ENCODE measurements around the gene SWI5. TPM values are rescaled to one million over a fixed set of nuclear protein-coding genes. Genes with fewer than 3 reads are reported as not detected.

SWI5 gene
- total RNA-seq, 2 experiments from 2014 or later, result 13.3 to 15.5 TPM

GRCh38 chr9:128245421-128246151 lies 30.5 kb upstream of the SWI5 start:
- intact Hi-C loops (cut with micrococcal nuclease), result no loop called here
- Mint-ChIP-seq H3K4me3 (no peak overlapping the region), H3K9me3 (no peaks in the 10 kb centered on the region), H3K27ac (no peak overlapping the region), H3K27me3 (ENCODE audit: low read depth) (peaks cover 16% of the 10 kb centered on the region), H3K36me3 (ENCODE audit: low read depth) (no peaks in the 10 kb centered on the region), H3K4me1 (ENCODE audit: low read depth) (peaks cover 13% of the 10 kb centered on the region)
- DNase-seq, result no peak
- CTCF ChIA-PET, result no interaction called here

DNA sequence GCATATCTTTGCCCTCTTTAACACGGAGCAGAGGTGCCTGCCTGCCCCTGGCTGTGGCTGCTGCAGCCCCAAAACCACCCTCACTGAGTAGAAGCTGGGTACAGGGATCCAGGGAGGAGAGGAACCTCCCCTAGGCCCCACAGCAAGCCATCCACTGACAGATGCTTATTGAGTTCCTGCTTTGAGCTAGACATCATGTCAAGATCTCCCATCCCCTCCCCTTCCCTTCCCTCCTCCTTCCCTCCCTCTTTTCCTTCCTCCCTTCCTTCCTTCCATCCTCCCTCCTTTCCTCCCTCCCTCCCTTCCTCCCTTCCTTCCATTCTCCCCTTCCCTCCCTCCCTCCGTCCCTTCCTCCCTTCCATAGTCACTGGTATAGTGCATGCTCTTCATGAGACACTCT lies 29.6 kb upstream of the SWI5 start:
- Mint-ChIP-seq H3K27me3 (ENCODE audit: low read depth) (peaks cover 19% of the 10 kb centered on the region), H3K9me3 (no peaks in the 10 kb centered on the region), H3K27ac (no peak overlapping the region), H3K36me3 (ENCODE audit: low read depth) (no peaks in the 10 kb centered on the region), H3K4me3 (no peak overlapping the region), H3K4me1 (ENCODE audit: low read depth) (peaks cover 16% of the 10 kb centered on the region)
- intact Hi-C loops (cut with micrococcal nuclease), result no loop called here
- no peak for DNase-seq
- CTCF ChIA-PET, result no interaction called here

- Mint-ChIP-seq H3K9me3 (no peaks in the 10 kb centered on the region), H3K4me1 (ENCODE audit: low read depth) (peaks cover 16% of the 10 kb centered on the region), H3K27me3 (ENCODE audit: low read depth) (peaks cover 19% of the 10 kb centered on the region), H3K27ac (no peak overlapping the region), H3K36me3 (ENCODE audit: low read depth) (no peaks in the 10 kb centered on the region), H3K4me3 (no peak overlapping the region)
- intact Hi-C loops (cut with micrococcal nuclease), result no loop called here
- CTCF ChIA-PET, result no interaction called here
- DNase-seq, result no peak
These were observed 28.8 kb upstream of the SWI5 start for GRCh38 chr9:128247226-128247803.

GRCh38 chr9:128249558-128249907 lies 26.5 kb upstream of the SWI5 start:
- H3K4me1 Mint-ChIP-seq (ENCODE audit: low read depth), result peaks cover 14% of the 10 kb centered on the region
- no peak overlapping the region for H3K27ac Mint-ChIP-seq
- peak overlapping the region; percentile 77 for H3K4me3 Mint-ChIP-seq
- intact Hi-C loops (cut with micrococcal nuclease), result no loop called here
- no peaks in the 10 kb centered on the region for H3K9me3 Mint-ChIP-seq
- H3K36me3 Mint-ChIP-seq (ENCODE audit: low read depth), result no peaks in the 10 kb centered on the region
- CTCF ChIA-PET, result no interaction called here
- DNase-seq, result no peak
- H3K27me3 Mint-ChIP-seq (ENCODE audit: low read depth), result peaks cover 10% of the 10 kb centered on the region

DNA sequence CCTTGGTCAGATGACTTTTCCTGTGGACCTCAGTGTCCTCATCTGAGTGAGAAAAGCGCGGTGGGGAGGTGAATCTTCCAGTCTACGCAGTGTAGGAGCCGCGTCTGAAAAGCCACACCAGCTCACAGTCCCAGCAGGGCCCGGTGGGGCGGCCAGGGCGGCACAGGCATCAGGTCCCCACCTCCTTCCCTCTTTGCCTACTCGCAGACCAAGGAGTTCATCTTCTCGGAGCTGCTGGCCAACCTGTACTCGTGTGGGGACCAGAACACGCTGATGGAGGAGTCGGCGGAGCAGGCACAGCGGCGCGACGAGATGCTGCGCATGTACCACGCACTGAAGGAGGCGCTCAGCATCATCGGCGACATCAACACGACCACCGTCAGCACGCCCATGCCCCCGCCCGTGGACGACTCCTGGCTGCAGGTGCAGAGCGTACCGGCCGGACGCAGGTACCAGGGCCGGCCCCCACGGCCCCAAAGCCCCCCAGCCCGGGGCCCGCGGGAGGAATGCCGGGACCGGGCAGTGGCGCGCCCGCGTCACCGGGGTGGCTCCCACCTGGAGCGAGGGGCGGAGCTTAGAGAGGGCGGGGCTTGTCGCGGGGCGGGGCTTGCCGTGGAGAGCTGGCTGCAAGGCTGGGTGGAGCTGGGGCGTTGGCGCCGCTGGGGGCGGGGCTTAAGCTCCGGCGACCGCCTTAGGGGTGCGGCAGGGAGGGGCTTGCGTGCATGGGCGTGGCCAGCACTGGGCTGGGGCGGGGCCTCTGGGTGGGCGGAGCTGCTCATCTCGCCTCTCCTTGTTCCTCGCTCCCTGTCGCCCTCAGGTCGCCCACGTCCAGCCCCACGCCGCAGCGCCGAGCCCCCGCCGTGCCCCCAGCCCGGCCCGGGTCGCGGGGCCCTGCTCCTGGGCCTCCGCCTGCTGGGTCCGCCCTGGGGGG lies 25.9 kb upstream of the SWI5 start:
- CTCF ChIA-PET, result interaction anchor here (0.8 kb wide), 1 partner anchor 9 kb away, joined by 3 read pairs; no protein-coding TSS in a partner anchor
- Mint-ChIP-seq H3K27ac (no peak overlapping the region), H3K4me3 (peak overlapping the region; percentile 77)

GRCh38 chr9:128250839-128251731 lies 25.0 kb upstream of the SWI5 start:
- Mint-ChIP-seq H3K4me3 (peak overlapping the region; percentile 74), H3K9me3 (no peaks in the 10 kb centered on the region), H3K4me1 (ENCODE audit: low read depth) (peaks cover 10% of the 10 kb centered on the region), H3K36me3 (ENCODE audit: low read depth) (no peaks in the 10 kb centered on the region), H3K27me3 (ENCODE audit: low read depth) (peaks cover 5% of the 10 kb centered on the region), H3K27ac (no peak overlapping the region)
- DNase-seq, result no peak
- CTCF ChIA-PET, result interaction anchor here (0.8 kb wide), 1 partner anchor 10 kb away, joined by 3 read pairs; no protein-coding TSS in a partner anchor
- intact Hi-C loops (cut with micrococcal nuclease), result loop anchor here (1.0 kb wide), 6 partner anchors 25 to 123 kb away; partner anchors contain the start of genes BBLN, COQ4, GOLGA2 and SWI5

More for the DNA sequence above, 25.9 kb upstream of the SWI5 start:
- Mint-ChIP-seq H3K27me3 (ENCODE audit: low read depth) (peaks cover 10% of the 10 kb centered on the region), H3K4me1 (ENCODE audit: low read depth) (peaks cover 14% of the 10 kb centered on the region), H3K9me3 (no peaks in the 10 kb centered on the region), H3K36me3 (ENCODE audit: low read depth) (no peaks in the 10 kb centered on the region)
- intact Hi-C loops (cut with micrococcal nuclease), result loop anchor here (1.0 kb wide), 6 partner anchors 26 to 122 kb away; partner anchors contain the start of genes BBLN, COQ4, GOLGA2 and SWI5
- peak; percentile 98 for DNase-seq

DNA sequence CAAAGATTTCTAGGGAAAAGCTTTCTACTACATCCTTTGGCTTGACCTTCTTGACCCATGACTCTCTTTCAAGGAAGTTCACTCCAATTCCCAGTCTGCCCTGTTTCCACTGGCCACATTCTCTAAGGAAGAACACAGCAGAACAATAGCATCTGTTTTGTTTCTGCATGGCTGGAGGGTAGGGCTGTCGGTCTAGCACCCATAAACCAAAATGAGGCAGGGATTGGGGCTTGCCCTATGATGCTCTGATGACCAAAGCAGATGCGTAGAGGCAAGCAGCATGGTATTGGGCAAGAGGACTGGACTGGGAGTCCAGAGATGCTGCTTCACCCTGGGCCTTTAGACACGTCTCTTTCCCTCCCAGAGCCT lies 24.4 kb upstream of the SWI5 start:
- peaks cover 10% of the 10 kb centered on the region for H3K4me1 Mint-ChIP-seq (ENCODE audit: low read depth)
- CTCF ChIA-PET, result no interaction called here
- H3K27ac Mint-ChIP-seq, result no peak overlapping the region
- H3K9me3 Mint-ChIP-seq, result no peaks in the 10 kb centered on the region
- no peak for DNase-seq
- H3K27me3 Mint-ChIP-seq (ENCODE audit: low read depth), result peaks cover 5% of the 10 kb centered on the region
- peak overlapping the region; percentile 5 for H3K4me3 Mint-ChIP-seq
- no peaks in the 10 kb centered on the region for H3K36me3 Mint-ChIP-seq (ENCODE audit: low read depth)
- intact Hi-C loops (cut with micrococcal nuclease), result no loop called here

- CTCF ChIA-PET, result interaction anchor here (3.1 kb wide), 1 partner anchor 110 kb away, joined by 9 read pairs; no protein-coding TSS in a partner anchor
- Mint-ChIP-seq H3K36me3 (ENCODE audit: low read depth) (peaks cover 1% of the 10 kb centered on the region), H3K27me3 (ENCODE audit: low read depth) (peaks cover 5% of the 10 kb centered on the region), H3K9me3 (no peaks in the 10 kb centered on the region), H3K27ac (no peak overlapping the region), H3K4me1 (ENCODE audit: low read depth) (peaks cover 10% of the 10 kb centered on the region), H3K4me3 (no peak overlapping the region)
- intact Hi-C loops (cut with micrococcal nuclease), result no loop called here
- no peak for DNase-seq
These were observed 23.5 kb upstream of the SWI5 start for GRCh38 chr9:128252317-128253139.

DNA sequence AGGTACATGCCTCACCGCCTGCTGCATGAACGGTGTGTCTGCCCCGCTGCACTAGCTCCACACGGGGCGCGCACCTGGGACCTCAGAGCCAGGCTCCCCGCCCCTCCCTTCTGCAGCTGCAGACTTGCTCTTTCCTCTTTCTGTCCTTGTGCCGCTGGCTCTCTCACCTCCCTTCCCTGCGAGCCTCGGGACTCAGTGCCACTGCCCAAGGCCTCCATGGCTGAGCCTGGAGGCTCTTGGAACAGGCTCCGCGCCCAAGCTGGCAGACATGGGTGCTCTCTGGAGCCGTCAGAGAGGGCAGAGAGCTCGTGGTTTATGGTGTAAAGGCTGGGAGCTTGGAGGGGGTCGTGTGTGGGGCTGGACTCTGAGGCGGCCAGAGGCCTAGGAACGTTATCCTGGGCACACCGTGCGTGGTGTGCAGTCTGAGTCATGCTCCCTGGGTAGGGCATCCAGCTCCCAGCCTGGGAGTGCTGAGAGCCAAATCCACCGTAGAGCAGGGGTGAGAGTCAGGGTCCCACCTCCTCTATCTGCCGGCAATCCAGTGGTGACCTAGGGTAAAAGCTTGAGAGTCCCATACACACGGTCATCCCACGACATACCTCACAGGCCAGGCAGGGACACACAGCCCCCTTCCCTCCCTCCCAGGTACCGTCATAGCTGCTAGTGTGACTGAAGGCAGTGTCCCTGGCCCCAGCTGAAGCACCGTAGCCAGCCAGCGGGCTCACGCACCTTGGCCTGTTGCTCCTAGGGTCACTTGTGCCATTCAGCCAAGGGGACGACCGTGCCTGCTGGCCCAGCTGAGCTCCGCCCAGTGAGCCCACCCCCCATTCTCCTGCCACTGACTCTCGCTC lies 22.7 kb upstream of the SWI5 start:
- peaks cover 5% of the 10 kb centered on the region for H3K27me3 Mint-ChIP-seq (ENCODE audit: low read depth)
- CTCF ChIA-PET, result interaction anchor here (0.6 to 3.1 kb wide), 3 partner anchors 63 to 401 kb away, joined by 3 to 9 read pairs (median 5); no protein-coding TSS in a partner anchor
- intact Hi-C loops (cut with micrococcal nuclease), result no loop called here
- H3K9me3 Mint-ChIP-seq, result no peaks in the 10 kb centered on the region
- no peak overlapping the region for H3K4me3 Mint-ChIP-seq
- H3K36me3 Mint-ChIP-seq (ENCODE audit: low read depth), result peaks cover 3% of the 10 kb centered on the region
- H3K27ac Mint-ChIP-seq, result no peak overlapping the region
- H3K4me1 Mint-ChIP-seq (ENCODE audit: low read depth), result peaks cover 10% of the 10 kb centered on the region
- DNase-seq, result no peak

DNA sequence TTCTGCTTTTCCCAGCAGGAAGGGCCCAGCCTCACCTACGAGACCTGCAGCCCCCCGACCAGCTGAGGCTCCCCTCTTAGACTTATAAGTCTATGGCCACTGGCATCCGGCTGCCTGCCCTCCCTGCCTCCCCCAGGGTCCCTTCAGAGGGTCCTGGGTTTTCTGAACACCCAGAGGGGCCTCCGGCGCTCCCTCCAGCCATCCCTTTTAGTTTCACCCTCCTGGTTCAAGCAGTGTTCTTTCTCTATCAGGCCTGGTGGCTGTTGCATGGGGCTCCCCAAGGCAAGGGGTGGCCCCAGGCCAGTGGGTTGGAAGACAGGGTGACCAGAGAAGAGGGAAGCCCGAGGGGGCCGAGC lies 22.1 kb upstream of the SWI5 start:
- Mint-ChIP-seq H3K4me1 (ENCODE audit: low read depth) (peaks cover 10% of the 10 kb centered on the region), H3K27me3 (ENCODE audit: low read depth) (peaks cover 5% of the 10 kb centered on the region), H3K9me3 (no peaks in the 10 kb centered on the region), H3K36me3 (ENCODE audit: low read depth) (peaks cover 3% of the 10 kb centered on the region), H3K4me3 (no peak overlapping the region), H3K27ac (no peak overlapping the region)
- CTCF ChIA-PET, result interaction anchor here (1.8 to 3.1 kb wide), 2 partner anchors 63 to 108 kb away, joined by 5 to 9 read pairs; no protein-coding TSS in a partner anchor
- no peak for DNase-seq
- intact Hi-C loops (cut with micrococcal nuclease), result no loop called here

All from activated naive CD4-positive, alpha-beta T cell treated with anti-CD3 and anti-CD28 coated beads for 36 hours (primary cell).